Karpas-422 (cell line): ENCODE measurements around the gene CXCL17. TPM values are rescaled to one million over a fixed set of nuclear protein-coding genes. Genes with fewer than 3 reads are reported as not detected.
"Not testable (repeated sequence)": the region's sequence is repeated elsewhere in the genome, so short reads cannot be mapped to it uniquely, and the experiment has no call there.

Experiments
- DNase-seq: peaks from one replicate; pipeline ENCODE4 v3.0.0-alpha.2; 2015
- H2AFZ ChIP-seq: fragments of 200-600 bp; sonication (generic); 2 replicates; pipeline ENCODE4 v1.6.1; 2014; ENCODE audit warnings: antibody characterized with exemption, low read length, mixed read lengths
- H3K27ac ChIP-seq: fragments of 200-600 bp; sonication (generic); 2 replicates; pipeline ENCODE4 v1.5.1; 2014; ENCODE audit warnings: mild to moderate bottlenecking, low read length, moderate library complexity
- H3K27me3 ChIP-seq: fragments of 200-600 bp; sonication (generic); 2 replicates; pipeline ENCODE4 v1.6.1; 2014; ENCODE audit warnings: low read length, mixed read lengths
- H3K36me3 ChIP-seq: fragments of 200-600 bp; sonication (generic); 2 replicates; pipeline ENCODE4 v1.6.1; 2014; ENCODE audit warnings: low read length, mixed read lengths; ENCODE audit not compliant: insufficient read depth
- H3K4me1 ChIP-seq: fragments of 200-600 bp; sonication (generic); 2 replicates; pipeline ENCODE4 v1.6.1; 2014; ENCODE audit warnings: mild to moderate bottlenecking, low read length, mixed read lengths
- H3K4me2 ChIP-seq: fragments of 200-600 bp; sonication (generic); 2 replicates; pipeline ENCODE4 v1.6.1; 2014; ENCODE audit warnings: low read length, low read depth, mild to moderate bottlenecking; ENCODE audit not compliant: poor library complexity, severe bottlenecking
- H3K4me3 ChIP-seq: fragments of 200-600 bp; sonication (generic); 2 replicates; pipeline ENCODE4 v1.5.1; 2014; ENCODE audit warnings: mild to moderate bottlenecking, antibody characterized with exemption, low read length, mixed read lengths
- H3K79me2 ChIP-seq: fragments of 200-600 bp; sonication (generic); 2 replicates; pipeline ENCODE4 v1.6.1; 2014; ENCODE audit warnings: mild to moderate bottlenecking, low read length, mixed read lengths
- H3K9ac ChIP-seq: fragments of 200-600 bp; sonication (generic); 2 replicates; pipeline ENCODE4 v1.6.0; 2014; ENCODE audit warnings: low read length
- H3K9me2 ChIP-seq: fragments of 200-600 bp; sonication (generic), shearing (Covaris generic); replicated peaks from 2 replicates; pipeline ENCODE4 v1.6.0; 2014; ENCODE audit warnings: mild to moderate bottlenecking, low read length, moderate library complexity; ENCODE audit not compliant: insufficient read depth
- H3K9me3 ChIP-seq: fragments of 300-700, 200-600 bp; sonication (generic); 2 replicates; pipeline ENCODE4 v1.6.1; 2014; ENCODE audit warnings: low read length, mixed read lengths
- H4K20me1 ChIP-seq: fragments of 200-600 bp; sonication (generic); 2 replicates; pipeline ENCODE4 v1.6.1; 2014; ENCODE audit warnings: mild to moderate bottlenecking, antibody characterized with exemption, low read length, low read depth; ENCODE audit not compliant: insufficient read depth
- total RNA-seq: library from RNA; depleted of rRNA; stranded (reverse); fragments of >200 nt; shearing (Covaris generic); gene quantifications from 2 replicates; pipeline ENCODE4 v1.2.3, GENCODE V29; 2014; ENCODE audit warnings: low replicate concordance

CXCL17 gene
- total RNA-seq, 1 experiment from 2014 or later: not detected

GRCh38 chr19:42459926-42460325, 17.2 kb upstream of the CXCL17 start:
- Histone ChIP-seq H3K27me3 (no peaks in the 10 kb centered on the region), H3K9ac (no peak overlapping the region), H3K9me2 (no peaks in the 10 kb centered on the region), H3K27ac (no peak overlapping the region), H3K4me1 (peaks cover 26% of the 10 kb centered on the region), H3K4me2 (no peak overlapping the region), H3K9me3 (no peaks in the 10 kb centered on the region), H4K20me1 (no peaks in the 10 kb centered on the region), H2AFZ (no peak overlapping the region), H3K36me3 (no peaks in the 10 kb centered on the region), H3K79me2 (no peaks in the 10 kb centered on the region), H3K4me3 (no peak overlapping the region)
- DNase-seq: no peak

- no peak overlapping the region for H3K4me2 ChIP-seq
- no peak overlapping the region for H3K4me3 ChIP-seq
- no peak overlapping the region for H3K27ac ChIP-seq
- no peaks in the 10 kb centered on the region for H3K36me3 ChIP-seq
- no peak overlapping the region for H2AFZ ChIP-seq
- H3K79me2 ChIP-seq: no peaks in the 10 kb centered on the region
- no peaks in the 10 kb centered on the region for H3K9me3 ChIP-seq
- H4K20me1 ChIP-seq: no peaks in the 10 kb centered on the region
- no peak for DNase-seq
- H3K4me1 ChIP-seq: peaks cover 12% of the 10 kb centered on the region
- no peak overlapping the region for H3K9ac ChIP-seq
- H3K27me3 ChIP-seq: no peaks in the 10 kb centered on the region
- H3K9me2 ChIP-seq: no peaks in the 10 kb centered on the region
These were observed 12.9 kb upstream of the CXCL17 start for GRCh38 chr19:42455621-42456081.

- Histone ChIP-seq H3K9ac (no peak overlapping the region), H3K9me2 (no peaks in the 10 kb centered on the region), H3K9me3 (no peaks in the 10 kb centered on the region), H3K79me2 (no peaks in the 10 kb centered on the region), H3K27me3 (no peaks in the 10 kb centered on the region), H3K4me1 (peaks cover 12% of the 10 kb centered on the region), H2AFZ (no peak overlapping the region), H3K4me3 (no peak overlapping the region), H3K27ac (no peak overlapping the region), H3K36me3 (no peaks in the 10 kb centered on the region), H4K20me1 (no peaks in the 10 kb centered on the region), H3K4me2 (no peak overlapping the region)
- peak; percentile 27 for DNase-seq
These were observed 12.3 kb upstream of the CXCL17 start for GRCh38 chr19:42455086-42455485.

GRCh38 chr19:42452590-42452989, 9.8 kb upstream of the CXCL17 start:
- no peaks in the 10 kb centered on the region for H3K9me2 ChIP-seq
- H3K4me1 ChIP-seq: peaks cover 12% of the 10 kb centered on the region
- H3K27me3 ChIP-seq: no peaks in the 10 kb centered on the region
- no peaks in the 10 kb centered on the region for H4K20me1 ChIP-seq
- H3K36me3 ChIP-seq: no peaks in the 10 kb centered on the region
- H3K9ac ChIP-seq: no peak overlapping the region
- H3K4me2 ChIP-seq: no peak overlapping the region
- no peaks in the 10 kb centered on the region for H3K9me3 ChIP-seq
- H3K27ac ChIP-seq: no peak overlapping the region
- no peak overlapping the region for H2AFZ ChIP-seq
- peak; percentile 44 for DNase-seq
- no peaks in the 10 kb centered on the region for H3K79me2 ChIP-seq
- no peak overlapping the region for H3K4me3 ChIP-seq

- no peaks in the 10 kb centered on the region for H3K36me3 ChIP-seq
- DNase-seq: peak; percentile 92
- no peaks in the 10 kb centered on the region for H4K20me1 ChIP-seq
- no peaks in the 10 kb centered on the region for H3K27me3 ChIP-seq
- H3K79me2 ChIP-seq: no peaks in the 10 kb centered on the region
- no peaks in the 10 kb centered on the region for H3K9me3 ChIP-seq
- no peak overlapping the region for H3K4me3 ChIP-seq
- no peak overlapping the region for H2AFZ ChIP-seq
- H3K9me2 ChIP-seq: no peaks in the 10 kb centered on the region
- H3K4me2 ChIP-seq: no peak overlapping the region
- H3K9ac ChIP-seq: no peak overlapping the region
- H3K27ac ChIP-seq: no peak overlapping the region
- H3K4me1 ChIP-seq: peaks cover 12% of the 10 kb centered on the region
These were observed 7.7 kb upstream of the CXCL17 start for GRCh38 chr19:42450314-42450934.

GRCh38 chr19:42448306-42448705, 5.6 kb upstream of the CXCL17 start:
- peaks cover 12% of the 10 kb centered on the region for H3K4me1 ChIP-seq
- not testable (repeated sequence) for H3K9ac ChIP-seq, H4K20me1 ChIP-seq, H3K79me2 ChIP-seq, DNase-seq, H3K9me2 ChIP-seq, H2AFZ ChIP-seq, H3K9me3 ChIP-seq, H3K36me3 ChIP-seq, H3K27me3 ChIP-seq, H3K4me3 ChIP-seq, H3K4me2 ChIP-seq, H3K27ac ChIP-seq

GRCh38 chr19:42445948-42446347, 3.2 kb upstream of the CXCL17 start:
- Histone ChIP-seq H3K36me3 (no peaks in the 10 kb centered on the region), H3K27me3 (no peaks in the 10 kb centered on the region), H3K9ac (no peak overlapping the region), H3K4me1 (no peaks in the 10 kb centered on the region), H3K9me2 (no peaks in the 10 kb centered on the region), H3K4me3 (no peak overlapping the region), H3K9me3 (no peaks in the 10 kb centered on the region), H4K20me1 (no peaks in the 10 kb centered on the region), H3K4me2 (no peak overlapping the region), H3K79me2 (no peaks in the 10 kb centered on the region), H2AFZ (no peak overlapping the region), H3K27ac (no peak overlapping the region)
- DNase-seq: peak; percentile 33

- no peaks in the 10 kb centered on the region for H3K9me3 ChIP-seq
- no peak overlapping the region for H3K9ac ChIP-seq
- H2AFZ ChIP-seq: no peak overlapping the region
- H3K27ac ChIP-seq: no peak overlapping the region
- no peaks in the 10 kb centered on the region for H3K36me3 ChIP-seq
- H3K9me2 ChIP-seq: no peaks in the 10 kb centered on the region
- no peak overlapping the region for H3K4me2 ChIP-seq
- 0 out of 2 replicates have a peak, but pooled peaks cover 3% of the 10 kb centered on the region for H3K4me1 ChIP-seq
- H3K79me2 ChIP-seq: no peaks in the 10 kb centered on the region
- no peaks in the 10 kb centered on the region for H4K20me1 ChIP-seq
- DNase-seq: peak; percentile 31
- H3K4me3 ChIP-seq: no peak overlapping the region
- H3K27me3 ChIP-seq: no peaks in the 10 kb centered on the region
These were observed 1.2 kb upstream of the CXCL17 start for GRCh38 chr19:42443944-42444398.
